ENCODE results near the gene HCRTR1. TPM values are rescaled to one million over a fixed set of nuclear protein-coding genes. Genes with fewer than 3 reads are reported as not detected.
A peak's percentile ranks its signal among the peaks of the same experiment; 100 is the strongest.

HCRTR1 gene
- total and polyA plus RNA-seq, 2 of the 8 experiments (the other 6 are each of a cell fraction or from before 2014, with no cell fraction given) = 0.35 to 0.39 TPM

DNA sequence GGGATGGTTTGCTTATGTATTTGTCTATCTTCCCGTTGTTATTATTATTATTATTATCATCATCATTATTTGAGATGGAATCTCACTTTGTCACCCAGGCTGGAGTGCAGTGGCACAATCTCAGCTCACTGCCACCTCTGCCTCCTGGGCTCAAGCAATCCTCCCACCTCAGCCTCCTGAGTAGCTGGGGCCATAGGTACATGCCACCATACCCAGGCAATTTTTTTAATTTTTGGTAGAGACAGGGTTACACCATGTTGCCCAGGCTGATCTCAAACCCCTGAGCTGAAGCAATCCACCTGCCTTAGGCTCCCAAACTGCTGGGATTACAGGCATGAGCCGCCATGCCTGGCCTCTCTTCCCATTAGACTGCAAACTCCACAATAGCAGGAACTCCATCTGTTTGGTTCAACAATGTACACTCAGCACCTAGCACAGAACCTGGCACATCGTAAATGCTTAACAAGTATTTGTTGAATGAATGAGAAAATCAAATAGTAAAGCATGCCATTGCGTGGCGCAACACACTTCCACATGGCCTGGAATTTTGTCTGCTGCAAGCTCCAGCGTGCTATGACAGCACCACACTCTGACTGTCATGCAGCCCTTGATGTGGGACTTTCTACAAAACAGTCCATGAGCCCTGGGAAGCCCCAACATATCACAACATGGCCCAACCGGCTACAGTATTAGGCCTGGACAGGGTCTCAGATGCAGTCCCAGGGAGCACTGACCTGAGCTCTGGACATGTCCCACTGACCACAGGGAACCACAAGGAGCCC lies 45.0 kb upstream of the HCRTR1 start:
- H3K79me1 ChIP-seq (ENCODE audit: low read depth, low read length) = no peaks in the 10 kb centered on the region
- no peak overlapping the region for H3K18ac ChIP-seq (ENCODE audit: extremely low read depth, low read length)
- CTCF ChIA-PET (ENCODE audit: partially characterized antibody) = interaction anchor here (1.0 to 3.1 kb wide), 7 partner anchors 9 to 60 kb away, joined by 3 to 11 read pairs (median 6); no protein-coding TSS in a partner anchor
- no peak overlapping the region for H3K4me3 ChIP-seq (ENCODE audit: extremely low read depth in 1 of 4, insufficient read depth in 2 of 4, low read depth in 3 of 4, low read length in 4 of 4)
- H3K4me1 ChIP-seq (replicated peaks in 1 of 4; ENCODE audit: control insufficient read depth in 3 of 4, insufficient read depth in 4 of 4, low read length in 3 of 4) = peaks cover 3 to 24% (median 17%) of the 10 kb centered on the region in 4 experiments
- no peak overlapping the region for H3K23ac ChIP-seq (ENCODE audit: insufficient read length)
- H2BK15ac ChIP-seq (ENCODE audit: low read length) = no peak overlapping the region
- DNase-seq (ENCODE audit: low read depth in 1 of 2, low spot score in 2 of 2) (peak in 1 of 2 experiments; percentile 11), FAIRE-seq (no peak)
- H3K23me2 ChIP-seq (ENCODE audit: low read depth, low read length) = no peaks in the 10 kb centered on the region; the same call in 1 of the 2 replicates
- H2BK5ac ChIP-seq (ENCODE audit: low read depth, low read length) = no peak overlapping the region
- no peak overlapping the region for H2AK5ac ChIP-seq (ENCODE audit: low read depth, low read length)
- no peak overlapping the region for H2BK12ac ChIP-seq (ENCODE audit: low read depth, low read length)
- no peaks in the 10 kb centered on the region for H3K9me3 ChIP-seq (ENCODE audit: insufficient read depth in 2 of 2, low read depth in 1 of 2, low read length in 1 of 2)
- no peak overlapping the region for H4K91ac ChIP-seq (replicated peaks; ENCODE audit: insufficient read length, low read length)
- H4K20me1 ChIP-seq (replicated peaks in 1 of 2; ENCODE audit: control insufficient read depth in 1 of 2, insufficient read depth in 2 of 2, low read length in 2 of 2) = no peaks in the 10 kb centered on the region
- H3K4me2 ChIP-seq (ENCODE audit: insufficient read depth in 1 of 2, low read depth in 2 of 2, low read length in 2 of 2) = no peak overlapping the region
- H3K27ac ChIP-seq (ENCODE audit: low read depth, low read length) = no peak overlapping the region
- WGBS, 2 experiments (ENCODE audit: extremely low coverage in 1 of 2, insufficient coverage in 1 of 2, insufficient read length in 1 of 2, insufficient replicate concordance in 2 of 2, low coverage in 1 of 2, low lambda C conversion rate in 2 of 2, missing lambda C conversion rate in 1 of 2) = 91% methylated on average over 7 of the region's 7 CpGs; no CpG with 5 or more reads in 1 of the 2 experiments
- no peak overlapping the region for H4K8ac ChIP-seq (ENCODE audit: extremely low read depth, insufficient read depth, low read length)
- no peak overlapping the region for H2BK120ac ChIP-seq (replicated peaks; ENCODE audit: low read depth, low read length)
- no peak overlapping the region for H4K5ac ChIP-seq (ENCODE audit: insufficient read length, low read depth, low read length)
- POLR2A ChIA-PET (ENCODE audit: partially characterized antibody) = no interaction called here
- no peak overlapping the region for H3K56ac ChIP-seq (replicated peaks; ENCODE audit: insufficient read length, low read depth, low read length)
- H3K36me3 ChIP-seq (ENCODE audit: control insufficient read depth in 2 of 4, insufficient read depth in 4 of 4, low read length in 3 of 4) = no peaks in the 10 kb centered on the region
- peaks cover 0 to under 1% (median 0%) of the 10 kb centered on the region in 4 experiments; a peak in 2 of 7 replicates for H3K27me3 ChIP-seq (replicated peaks in 1 of 4; ENCODE audit: control insufficient read depth in 3 of 4, extremely low read depth in 1 of 4, insufficient read depth in 3 of 4, low read length in 3 of 4)
- H2AFZ ChIP-seq (ENCODE audit: low read length) = no peak overlapping the region
- no peak overlapping the region for H3K4ac ChIP-seq (replicated peaks; ENCODE audit: insufficient read length, low read depth, low read length)
- H3K9ac ChIP-seq (replicated peaks in 1 of 4; ENCODE audit: extremely low read depth in 1 of 4, low read depth in 3 of 4, low read length in 3 of 4) = no peak overlapping the region
- no peaks in the 10 kb centered on the region for H3K79me2 ChIP-seq (ENCODE audit: control insufficient read depth in 1 of 2, insufficient read depth in 2 of 2, low read length in 2 of 2)
- H3K14ac ChIP-seq (ENCODE audit: insufficient read length) = no peak overlapping the region
- no peak overlapping the region for H2BK20ac ChIP-seq (ENCODE audit: low read length)
- no peak for TF ChIP-seq EZH2 (IDR thresholded peaks at IDR 0.05; ENCODE audit: low read depth, low read length, severe bottlenecking)
- no peak for TF ChIP-seq CBX5 (IDR thresholded peaks at IDR 0.05; ENCODE audit: low read depth, low read length)
- TF ChIP-seq ZNF274 (IDR thresholded peaks at IDR 0.05; ENCODE audit: borderline replicate concordance, extremely low read depth, low read length) = no peak
- no peak for TF ChIP-seq KDM4A (IDR thresholded peaks at IDR 0.05; ENCODE audit: low read depth, low read length, severe bottlenecking)
- no peak for TF ChIP-seq ATF2 (IDR thresholded peaks at IDR 0.05; ENCODE audit: low read length)
- TF ChIP-seq HDAC6 (IDR thresholded peaks at IDR 0.05; ENCODE audit: low read depth, low read length) = no peak
- TF ChIP-seq MAFK (IDR thresholded peaks at IDR 0.05; ENCODE audit: low read depth, low read length) = no peak
- TF ChIP-seq SP1 (IDR thresholded peaks at IDR 0.05; ENCODE audit: low read depth, low read length) = no peak
- TF ChIP-seq ATF3 (IDR thresholded peaks at IDR 0.05; ENCODE audit: insufficient read depth, low read depth, low read length) = no peak
- TF ChIP-seq POU5F1 (IDR thresholded peaks at IDR 0.05; ENCODE audit: low read depth, low read length) = no peak
